Motor neuron (in vitro differentiated cells): ENCODE measurements around the gene B4GALNT3. TPM values are rescaled to one million over a fixed set of nuclear protein-coding genes. Genes with fewer than 3 reads are reported as not detected.
A peak's percentile ranks its signal among the peaks of the same experiment; 100 is the strongest.

Experiments
- ATAC-seq, 8 experiments: fragments of 200-7000 bp; cut with Tn5 transposase; replicated peaks in 6 of 8; 2 replicates each; pipeline ENCODE4 v1.8.0; 2021; ENCODE audit warnings: mild to moderate bottlenecking in 8 of 8, moderate library complexity in 8 of 8
- H3K27ac ChIP-seq, 2 donors: fragments of 250-450 bp; sonication (Bioruptor Pico); 2 replicates each; pipeline ENCODE4 v1.9.0; 2021; ENCODE audit warnings: antibody characterized with exemption in 2 of 2, mild to moderate bottlenecking in 2 of 2, moderate library complexity in 1 of 2
- H3K4me1 ChIP-seq, 2 donors: fragments of 250-450 bp; sonication (Bioruptor Pico); replicated peaks in 1 of 2; 2 replicates each; pipeline ENCODE4 v1.6.1; 2021; ENCODE audit warnings: antibody characterized with exemption in 2 of 2, mild to moderate bottlenecking in 2 of 2, moderate library complexity in 1 of 2
- H3K4me3 ChIP-seq, 5 donors: fragments of 250-450 bp; sonication (Bioruptor Pico); 2 replicates each; pipeline ENCODE4 v1.9.0; 2021; ENCODE audit warnings: antibody characterized with exemption in 5 of 5, mild to moderate bottlenecking in 5 of 5, moderate library complexity in 4 of 5
- WGBS, 10 experiments: fragments of 450-650 bp; shearing (Covaris generic); methylation state at CpG; one replicate each; pipeline ENCODE4 v1.0.0; 2022; 5-methylcytosine and 5-hydroxymethylcytosine counted together
- in situ Hi-C, 9 experiments: fragments of 400-800 bp; cut with MboI; loops; one replicate each; pipeline ENCODE4 v1.15.0; 2021; ENCODE audit warnings: low sequenced_read_pairs in 9 of 9, low pct_unique_long_range_greater_than_20kb in 2 of 9; ENCODE audit not compliant: unreplicated experiment in 9 of 9
- total RNA-seq, 8 experiments: library from RNA; unstranded; fragments of 300-600 nt; gene quantifications; 2 replicates each; pipeline versions ENCODE4 v1.2.3 to v1.2.4, GENCODE V29; 2022

B4GALNT3 gene
- total RNA-seq, 8 experiments from 2014 or later: 0.35 to 5.1 (median 1.1) TPM

- WGBS, 10 experiments: 54 to 100% (median 88%) methylated on average over 1 to 7 of the region's 7 CpGs; no CpG with 5 or more reads in 1 of the 10 experiments
- in situ Hi-C loops: no loop called here
- Histone ChIP-seq H3K4me3 (no peak overlapping the region), H3K27ac (no peak overlapping the region), H3K4me1 (no peaks in the 10 kb centered on the region)
- peak in 2 of 8 experiments; percentile 30 to 38 for ATAC-seq
Observed at GRCh38 chr12:503111-503761, 43.5 kb downstream of the B4GALNT3 start.

DNA sequence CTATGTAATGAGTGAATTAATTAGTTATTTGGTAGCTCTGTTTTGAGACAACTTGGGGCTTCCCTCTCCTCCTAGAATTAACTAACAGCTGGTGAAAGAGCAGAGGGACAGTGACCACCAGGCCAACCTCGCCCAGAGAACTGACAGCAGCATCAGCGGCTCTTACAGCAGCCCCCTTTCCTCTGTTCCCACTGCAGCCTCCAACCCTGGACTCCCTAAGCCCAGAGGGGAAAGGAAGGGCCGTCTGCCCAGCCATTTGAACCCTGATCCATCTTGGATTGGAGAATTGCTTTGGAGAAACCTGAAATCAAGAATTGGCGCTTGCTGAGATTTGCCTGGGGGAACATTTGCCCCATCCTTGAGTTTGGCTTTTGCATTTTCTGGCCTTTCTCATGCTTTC is 45.5 kb downstream of the B4GALNT3 start:
- Histone ChIP-seq H3K4me1 (peaks cover 0 to 5% of the 10 kb centered on the region in 2 donors), H3K27ac (no peak overlapping the region), H3K4me3 (no peak overlapping the region)
- no peak for ATAC-seq
- in situ Hi-C loops: no loop called here
- 0 to 100% (median 74%) methylated on average over 1 to 3 of the region's 4 CpGs; no CpG with 5 or more reads in 4 of the 10 experiments for WGBS, 10 experiments

GRCh38 chr12:507391-507796 is 47.7 kb downstream of the B4GALNT3 start:
- no peak overlapping the region for H3K4me3 ChIP-seq
- in situ Hi-C loops: no loop called here
- H3K4me1 ChIP-seq: peaks cover 0 to 11% of the 10 kb centered on the region in 2 donors
- peak in 1 of 8 experiments; percentile 18 for ATAC-seq
- H3K27ac ChIP-seq: no peak overlapping the region
- WGBS, 10 experiments: 72 to 92% (median 86%) methylated on average over 2 of the region's 9 CpGs; no CpG with 5 or more reads in 6 of the 10 experiments

DNA sequence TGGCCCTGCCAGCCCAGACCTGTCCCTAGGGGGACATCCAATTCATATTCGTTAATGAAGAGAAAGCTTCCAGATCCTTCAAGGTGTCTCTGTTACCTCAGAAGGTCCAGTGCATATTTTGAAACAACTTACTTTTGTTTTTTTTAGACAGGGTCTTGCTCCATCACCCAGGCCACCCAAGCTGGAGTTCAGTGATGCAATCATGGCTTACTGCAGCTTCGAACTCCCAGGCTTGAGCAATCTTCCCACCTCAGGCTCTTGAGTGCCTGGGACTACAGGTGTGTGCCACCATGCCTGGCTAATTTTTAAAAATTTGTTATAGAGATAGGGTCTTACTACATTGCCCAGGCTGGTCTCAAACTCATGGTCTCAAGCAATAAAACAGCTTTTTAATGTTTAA is 48.4 kb downstream of the B4GALNT3 start:
- Histone ChIP-seq H3K4me1 (peaks cover 0 to 11% of the 10 kb centered on the region in 2 donors), H3K4me3 (no peak overlapping the region), H3K27ac (no peak overlapping the region)
- in situ Hi-C loops: no loop called here
- 0 to 100% (median 78%) methylated on average over 1 to 2 of the region's 2 CpGs; no CpG with 5 or more reads in 5 of the 10 experiments for WGBS, 10 experiments
- no peak for ATAC-seq

DNA sequence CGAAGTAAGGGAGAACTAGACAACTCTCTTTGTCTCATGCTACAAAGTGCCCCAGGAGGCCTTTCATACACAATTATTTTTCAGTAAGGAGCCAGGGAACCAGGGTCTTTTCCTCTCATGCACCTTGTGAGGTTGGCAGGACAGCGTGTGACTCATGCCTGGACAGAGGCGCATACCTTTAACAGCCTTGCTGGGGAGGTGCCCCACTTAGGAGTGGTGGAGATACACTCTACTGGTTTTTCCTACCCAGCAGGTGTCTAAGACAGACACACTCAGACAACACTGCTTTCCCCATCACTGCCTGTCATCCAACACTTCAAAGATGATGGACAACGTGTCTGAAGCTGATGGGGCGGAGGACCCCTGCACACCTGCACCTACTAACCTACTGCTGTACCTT is 49.1 kb downstream of the B4GALNT3 start:
- peaks cover 0 to 11% of the 10 kb centered on the region in 2 donors for H3K4me1 ChIP-seq
- ATAC-seq: peak in 2 of 8 experiments; percentile 16 to 23
- H3K27ac ChIP-seq: no peak overlapping the region
- WGBS, 10 experiments: 20 to 83% (median 67%) methylated on average over 1 to 3 of the region's 5 CpGs; no CpG with 5 or more reads in 3 of the 10 experiments
- no peak overlapping the region for H3K4me3 ChIP-seq
- in situ Hi-C loops: no loop called here

DNA sequence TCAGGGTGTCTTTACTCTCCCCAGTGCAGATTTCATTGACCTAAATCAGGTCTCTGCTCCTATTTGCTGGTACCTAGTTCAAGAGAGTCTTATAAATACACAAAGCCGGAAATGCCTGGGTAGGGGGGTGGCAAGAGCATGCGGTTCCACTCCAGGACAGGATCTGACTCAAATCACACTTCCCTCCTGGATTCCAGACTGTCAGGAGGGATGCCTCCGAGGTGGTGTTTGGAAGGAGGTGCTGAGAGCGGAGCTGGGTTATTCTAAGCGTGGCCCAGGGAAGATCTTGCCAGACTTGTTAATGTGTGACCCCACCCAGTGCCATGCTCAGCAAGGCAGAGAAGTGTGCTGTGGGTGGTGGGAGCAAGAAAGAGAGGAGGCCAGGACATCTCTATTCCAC is 49.8 kb downstream of the B4GALNT3 start:
- Histone ChIP-seq H3K4me3 (no peak overlapping the region), H3K4me1 (peaks cover 0 to 11% of the 10 kb centered on the region in 2 donors), H3K27ac (no peak overlapping the region)
- peak in 4 of 8 experiments; percentile 10 to 84 (median 74) for ATAC-seq
- in situ Hi-C loops: no loop called here
- 17 to 90% (median 56%) methylated on average over 1 to 3 of the region's 5 CpGs; no CpG with 5 or more reads in 3 of the 10 experiments for WGBS, 10 experiments

DNA sequence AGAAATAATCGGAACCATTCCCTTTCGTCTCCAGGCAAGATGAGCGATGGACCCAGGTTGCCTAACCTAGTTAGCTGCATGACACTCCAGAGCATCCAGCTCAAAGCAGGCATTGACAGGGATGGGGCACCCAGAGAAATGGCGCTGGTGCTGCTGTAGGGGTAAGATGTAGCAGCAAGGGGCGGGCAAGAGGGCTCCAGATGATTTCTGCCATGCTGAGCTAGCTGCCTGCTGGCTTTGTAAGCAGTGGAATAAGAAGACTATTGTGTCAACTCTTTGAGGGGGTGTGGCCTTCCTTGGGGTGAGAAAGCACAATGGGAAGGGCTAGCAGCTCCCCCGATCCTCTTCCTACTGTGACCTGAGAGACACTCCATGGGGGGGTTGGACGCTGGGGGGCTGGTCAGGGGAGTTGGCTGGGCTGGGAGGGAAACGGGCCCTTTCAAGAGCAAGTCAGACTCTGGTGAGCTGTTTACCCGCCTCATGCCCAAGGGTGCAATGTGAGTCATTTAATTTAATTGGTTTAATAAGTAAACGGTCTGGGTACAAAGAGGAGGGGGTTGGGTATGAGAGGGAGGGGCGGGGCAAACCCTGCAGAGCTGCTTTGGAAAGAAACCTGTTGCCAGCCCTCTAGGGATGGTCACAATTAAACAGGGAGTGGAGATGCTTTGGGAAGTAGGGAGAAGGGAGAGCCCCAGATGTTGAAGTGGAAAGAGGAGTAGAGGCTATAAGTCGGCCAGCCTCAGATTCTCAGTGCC is 50.5 kb downstream of the B4GALNT3 start:
- WGBS, 10 experiments: 19 to 60% (median 39%) methylated on average over 2 to 3 of the region's 12 CpGs; no CpG with 5 or more reads in 3 of the 10 experiments
- peak in 7 of 8 experiments; percentile 27 to 85 (median 72) for ATAC-seq
- H3K4me1 ChIP-seq: peaks cover 0 to 11% of the 10 kb centered on the region in 2 donors
- in situ Hi-C loops: no loop called here
- no peak overlapping the region for H3K4me3 ChIP-seq
- H3K27ac ChIP-seq: no peak overlapping the region

DNA sequence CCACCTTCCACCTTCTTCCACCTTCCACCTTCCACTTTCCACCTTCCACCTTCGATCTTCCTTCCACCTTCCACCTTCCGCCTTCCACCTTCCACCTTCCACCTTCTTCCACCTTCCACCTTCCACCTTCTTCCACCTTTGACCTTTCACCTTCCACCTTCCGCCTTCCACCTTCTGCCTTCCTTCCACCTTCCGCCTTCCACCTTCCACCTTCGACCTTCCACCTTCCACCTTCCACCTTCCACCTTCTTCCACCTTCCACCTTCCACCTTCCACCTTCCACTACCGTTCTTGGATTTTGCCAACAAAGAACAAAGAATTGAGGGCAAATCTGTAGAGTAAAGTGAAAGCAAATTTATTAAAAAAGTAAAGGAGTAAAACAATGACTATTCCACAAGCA is 53.2 kb downstream of the B4GALNT3 start:
- no peak overlapping the region for H3K27ac ChIP-seq
- H3K4me1 ChIP-seq: peaks cover 0 to 11% of the 10 kb centered on the region in 2 donors
- H3K4me3 ChIP-seq: no peak overlapping the region
- ATAC-seq: no peak
- in situ Hi-C loops: no loop called here
- 20 to 100% (median 88%) methylated on average over 1 to 6 of the region's 6 CpGs; no CpG with 5 or more reads in 1 of the 10 experiments for WGBS, 10 experiments

GRCh38 chr12:513446-513845 is 53.7 kb downstream of the B4GALNT3 start:
- ATAC-seq: no peak
- H3K27ac ChIP-seq: no peak overlapping the region
- H3K4me3 ChIP-seq: no peak overlapping the region
- 64 to 100% (median 82%) methylated on average over 2 to 7 of the region's 7 CpGs for WGBS, 10 experiments
- peaks cover 0 to 11% of the 10 kb centered on the region in 2 donors for H3K4me1 ChIP-seq
- in situ Hi-C loops: no loop called here

- in situ Hi-C loops: no loop called here
- Histone ChIP-seq H3K27ac (no peak overlapping the region), H3K4me1 (no peaks in the 10 kb centered on the region), H3K4me3 (no peak overlapping the region)
- WGBS, 10 experiments: 0 to 87% (median 66%) methylated on average over 1 to 3 of the region's 3 CpGs; no CpG with 5 or more reads in 2 of the 10 experiments
- no peak for ATAC-seq
Observed at GRCh38 chr12:517538-517937, 57.8 kb downstream of the B4GALNT3 start.

GRCh38 chr12:520119-520518 is 60.4 kb downstream of the B4GALNT3 start:
- ATAC-seq: no peak
- H3K4me1 ChIP-seq: no peaks in the 10 kb centered on the region
- in situ Hi-C loops: no loop called here
- H3K27ac ChIP-seq: no peak overlapping the region
- H3K4me3 ChIP-seq: no peak overlapping the region
- WGBS, 10 experiments: 14 to 67% (median 50%) methylated on average over 1 to 2 of the region's 2 CpGs; no CpG with 5 or more reads in 6 of the 10 experiments

- 0 to 92% (median 30%) methylated on average over 1 to 4 of the region's 7 CpGs; no CpG with 5 or more reads in 1 of the 10 experiments for WGBS, 10 experiments
- in situ Hi-C loops: no loop called here
Observed at GRCh38 chr12:522692-523378, 63.1 kb downstream of the B4GALNT3 start.

More at GRCh38 chr12:522692-523378, 63.1 kb downstream of the B4GALNT3 start:
- ATAC-seq: no peak
- Histone ChIP-seq H3K4me3 (no peak overlapping the region), H3K27ac (no peak overlapping the region), H3K4me1 (no peaks in the 10 kb centered on the region)
